CD8-positive, alpha-beta memory T cell (primary cell): Measurements from ENCODE around the gene CSH1. TPM values are rescaled to one million over a fixed set of nuclear protein-coding genes. Genes with fewer than 3 reads are reported as not detected.

Source experiments
- CTCF ChIA-PET: fragments of 350-600 bp; sonication (Branson Sonifier 250); formaldehyde crosslinking; loops from one replicate; lab custom pipeline; 2021; ENCODE audit warnings: antibody characterized with exemption; lab: Charles Lee
- POLR2A ChIA-PET: fragments of 350-600 bp; sonication (Branson Sonifier 250); formaldehyde crosslinking; loops from one replicate; lab custom pipeline; 2021; ENCODE audit warnings: antibody characterized with exemption; lab: Charles Lee
- DNase-seq, 5 donors: peaks; one replicate each; pipeline versions ENCODE4 v3.0.0 to v3.0.0-alpha.2; 2020 to 2022; ENCODE audit warnings: mixed read lengths in 1 of 5
- H3K27ac ChIP-seq: one replicate; pipeline ENCODE4 v1.7.0; 2013; ENCODE audit warnings: low read depth, mild to moderate bottlenecking, low read length, moderate library complexity
- H3K27me3 ChIP-seq: 2 replicates; pipeline ENCODE4 v1.7.0; 2013; ENCODE audit warnings: low read length, mild to moderate bottlenecking; ENCODE audit not compliant: insufficient read depth, poor library complexity, severe bottlenecking
- H3K36me3 ChIP-seq: 2 replicates; pipeline ENCODE4 v1.7.0; 2013; ENCODE audit warnings: mild to moderate bottlenecking, low read length, moderate library complexity; ENCODE audit not compliant: insufficient read depth
- H3K4me1 ChIP-seq: 2 replicates; pipeline ENCODE4 v1.7.0; 2013; ENCODE audit warnings: mild to moderate bottlenecking, low read length, moderate library complexity; ENCODE audit not compliant: insufficient read depth
- H3K4me3 ChIP-seq: 2 replicates; pipeline ENCODE4 v1.7.0; 2013; ENCODE audit warnings: mild to moderate bottlenecking, low read length
- H3K9me3 ChIP-seq: 2 replicates; pipeline ENCODE4 v1.7.0; 2013; ENCODE audit warnings: mild to moderate bottlenecking, low read length
- H3K27ac Mint-ChIP-seq, 8 donors: one replicate each; pipeline ENCODE4 v1.8.0; 2020 to 2021; ENCODE audit warnings: mixed read lengths in 8 of 8, mild to moderate bottlenecking in 6 of 8, inconsistent platforms in 3 of 8, moderate library complexity in 3 of 8
- H3K27me3 Mint-ChIP-seq, 2 donors: one replicate each; pipeline ENCODE4 v1.8.0; 2020 to 2021; ENCODE audit warnings: mixed read lengths in 2 of 2, mild to moderate bottlenecking in 1 of 2, moderate library complexity in 1 of 2
- H3K36me3 Mint-ChIP-seq, 3 donors: one replicate each; pipeline ENCODE4 v1.8.0; 2020 to 2021; ENCODE audit warnings: mixed read lengths in 3 of 3, inconsistent platforms in 1 of 3, mild to moderate bottlenecking in 1 of 3
- H3K4me1 Mint-ChIP-seq, 3 donors: one replicate each; pipeline ENCODE4 v1.8.0; 2020 to 2021; ENCODE audit warnings: mixed read lengths in 3 of 3, inconsistent platforms in 1 of 3, mild to moderate bottlenecking in 1 of 3
- H3K4me3 Mint-ChIP-seq, 7 donors: one replicate each; pipeline ENCODE4 v1.8.0; 2020 to 2021; ENCODE audit warnings: mixed read lengths in 7 of 7, mild to moderate bottlenecking in 6 of 7, moderate library complexity in 4 of 7, inconsistent platforms in 2 of 7
- H3K9me3 Mint-ChIP-seq, 5 donors: one replicate each; pipeline ENCODE4 v1.8.0; 2020 to 2022; ENCODE audit warnings: mixed read lengths in 5 of 5, mild to moderate bottlenecking in 3 of 5, moderate library complexity in 2 of 5, inconsistent platforms in 1 of 5
- polyA plus RNA-seq: library from polyadenylated mRNA; unstranded; fragments of 300-500 nt; fragmentation: Illumina TruSeq; gene quantifications from one replicate; pipeline ENCODE4 v1.2.3, GENCODE V29; 2021
- total RNA-seq, 2 experiments: library from RNA; stranded (reverse); gene quantifications; one replicate each; pipeline ENCODE4 v1.2.3, GENCODE V29; 2021

CSH1 gene
- total and polyA plus RNA-seq, 3 experiments from 2014 or later: not detected

GRCh38 chr17:63850401-63850800, 46.0 kb downstream of the CSH1 start:
- POLR2A ChIA-PET: no interaction called here
- Mint-ChIP-seq H3K27ac (no peak overlapping the region), H3K27me3 (peaks cover 0 to 2% of the 10 kb centered on the region in 2 donors), H3K36me3 (no peaks in the 10 kb centered on the region), H3K9me3 (no peaks in the 10 kb centered on the region), H3K4me3 (peak overlapping the region in 1 of 7 donors; percentile 51), H3K4me1 (peaks cover 11 to 19% (median 12%) of the 10 kb centered on the region in 3 donors)
- Histone ChIP-seq H3K4me3 (no peak overlapping the region), H3K4me1 (peaks cover 10% of the 10 kb centered on the region), H3K9me3 (no peaks in the 10 kb centered on the region), H3K27ac (no peak overlapping the region), H3K36me3 (no peaks in the 10 kb centered on the region), H3K27me3 (no peaks in the 10 kb centered on the region)
- DNase-seq: no peak
- CTCF ChIA-PET: interaction anchor here (0.7 to 1.1 kb wide), 2 partner anchors 11 kb away, joined by 3 read pairs; no protein-coding TSS in a partner anchor

GRCh38 chr17:63848834-63849689, 47.3 kb downstream of the CSH1 start:
- Mint-ChIP-seq H3K4me3 (peak overlapping the region; percentile 58 to 87 (median 83)), H3K4me1 (peaks cover 13 to 19% (median 15%) of the 10 kb centered on the region in 3 donors), H3K27ac (peak overlapping the region; percentile 67 to 98 (median 96)), H3K27me3 (peaks cover 0 to 2% of the 10 kb centered on the region in 2 donors), H3K36me3 (no peaks in the 10 kb centered on the region), H3K9me3 (no peaks in the 10 kb centered on the region)
- DNase-seq: peak; percentile 92 to 93 (median 93)
- peaks cover 10% of the 10 kb centered on the region for H3K4me1 ChIP-seq
- peak overlapping the region; percentile 55 for H3K27ac ChIP-seq
- no peaks in the 10 kb centered on the region for H3K27me3 ChIP-seq
- H3K9me3 ChIP-seq: no peaks in the 10 kb centered on the region
- ChIA-PET CTCF (interaction anchor here (0.6 to 3.6 kb wide), 26 partner anchors 9 to 443 kb away, joined by 3 to 37 read pairs (median 3); partner anchors contain the start of genes CCDC47, FTSJ3, ICAM2 and PSMC5), POLR2A (interaction anchor here (0.6 to 1.0 kb wide), 4 partner anchors 76 to 297 kb away, joined by 3 to 6 read pairs (median 3); partner anchors contain the start of genes CCDC47 and LIMD2)
- peak overlapping the region; percentile 42 for H3K4me3 ChIP-seq
- no peaks in the 10 kb centered on the region for H3K36me3 ChIP-seq

- Histone ChIP-seq H3K27me3 (no peaks in the 10 kb centered on the region), H3K27ac (no peak overlapping the region), H3K4me3 (no peak overlapping the region), H3K9me3 (no peaks in the 10 kb centered on the region), H3K36me3 (no peaks in the 10 kb centered on the region), H3K4me1 (peaks cover 18% of the 10 kb centered on the region)
- no peak for DNase-seq
- H3K4me1 Mint-ChIP-seq: peaks cover 18 to 23% (median 21%) of the 10 kb centered on the region in 3 donors
- H3K36me3 Mint-ChIP-seq: peaks cover 0 to 2% (median 0%) of the 10 kb centered on the region in 3 donors
- ChIA-PET POLR2A (interaction anchor here (0.6 to 1.0 kb wide), 2 partner anchors 298 to 365 kb away, joined by 3 read pairs; no protein-coding TSS in a partner anchor), CTCF (interaction anchor here (1.1 to 3.6 kb wide), 6 partner anchors 9 to 195 kb away, joined by 3 to 37 read pairs (median 10); partner anchors contain the start of genes CCDC47, FTSJ3 and PSMC5)
- peak overlapping the region; percentile 37 to 84 (median 61) for H3K4me3 Mint-ChIP-seq
- peak overlapping the region in 7 of 8 donors; percentile 5 to 90 (median 67) for H3K27ac Mint-ChIP-seq
- peaks cover 0 to 2% of the 10 kb centered on the region in 2 donors for H3K27me3 Mint-ChIP-seq
- H3K9me3 Mint-ChIP-seq: no peaks in the 10 kb centered on the region
Observed at GRCh38 chr17:63847525-63848249, 48.7 kb downstream of the CSH1 start.

GRCh38 chr17:63845509-63845908, 50.9 kb downstream of the CSH1 start:
- Mint-ChIP-seq H3K4me1 (peaks cover 29 to 40% (median 36%) of the 10 kb centered on the region in 3 donors), H3K4me3 (peak overlapping the region in 1 of 7 donors; percentile 89), H3K36me3 (peaks cover 0 to 12% (median 0%) of the 10 kb centered on the region in 3 donors), H3K27ac (peak overlapping the region in 1 of 8 donors; percentile 97), H3K27me3 (peaks cover 0 to 2% of the 10 kb centered on the region in 2 donors), H3K9me3 (no peaks in the 10 kb centered on the region)
- ChIA-PET POLR2A (no interaction called here), CTCF (no interaction called here)
- DNase-seq: no peak
- no peaks in the 10 kb centered on the region for H3K27me3 ChIP-seq
- H3K27ac ChIP-seq: no peak overlapping the region
- H3K4me3 ChIP-seq: no peak overlapping the region
- peaks cover 29% of the 10 kb centered on the region for H3K4me1 ChIP-seq
- no peaks in the 10 kb centered on the region for H3K36me3 ChIP-seq
- H3K9me3 ChIP-seq: no peaks in the 10 kb centered on the region

Other genes with a start within 250 kb of the CSH1 start
- gene LIMD2, start 196.4 kb downstream of the CSH1 start, total RNA-seq: 100 to 1,000 TPM; 236 to 240 TPM
- gene LIMD2, start 196.4 kb downstream of the CSH1 start, polyA plus RNA-seq: 495 TPM
- 10 to 100 TPM; 56.7 to 57.2 TPM for gene STRADA, start 154.8 kb downstream of the CSH1 start, total RNA-seq
- 22.8 TPM for gene STRADA, start 154.8 kb downstream of the CSH1 start, polyA plus RNA-seq
- gene CCDC47, start 123.0 kb downstream of the CSH1 start, total RNA-seq: 10 to 100 TPM; 93.0 to 94.5 TPM
- 49.6 TPM for gene CCDC47, start 123.0 kb downstream of the CSH1 start, polyA plus RNA-seq
- gene DDX42, start 122.4 kb downstream of the CSH1 start, total RNA-seq: 100 to 1,000 TPM; 103 to 122 TPM
- 16.9 TPM for gene DDX42, start 122.4 kb downstream of the CSH1 start, polyA plus RNA-seq
- gene PSMC5, start 69.1 kb downstream of the CSH1 start, total RNA-seq: 100 to 1,000 TPM; 208 to 212 TPM
- 201 TPM for gene PSMC5, start 69.1 kb downstream of the CSH1 start, polyA plus RNA-seq
- gene FTSJ3, start 68.9 kb downstream of the CSH1 start, total RNA-seq: 100 to 1,000 TPM in 1 of 2 experiments, 10 to 100 TPM in 1; 98.1 to 102 TPM
- gene FTSJ3, start 68.9 kb downstream of the CSH1 start, polyA plus RNA-seq: 34.8 TPM
- gene SMARCD2, start 53.9 kb downstream of the CSH1 start, total RNA-seq: 100 to 1,000 TPM in 1 of 2 experiments, 10 to 100 TPM in 1; 96.8 to 107 TPM
- 121 TPM for gene SMARCD2, start 53.9 kb downstream of the CSH1 start, polyA plus RNA-seq
- not detected for gene CSH2, start 22.9 kb downstream of the CSH1 start, total RNA-seq
- not detected for gene CSH2, start 22.9 kb downstream of the CSH1 start, polyA plus RNA-seq
- gene GH2, start 14.6 kb downstream of the CSH1 start, total RNA-seq: not detected
- not detected for gene GH2, start 14.6 kb downstream of the CSH1 start, polyA plus RNA-seq
- not detected for gene CSHL1, start 14.7 kb upstream of the CSH1 start, total RNA-seq
- gene CSHL1, start 14.7 kb upstream of the CSH1 start, polyA plus RNA-seq: not detected
- gene GH1, start 22.3 kb upstream of the CSH1 start, total RNA-seq: not detected
- not detected for gene GH1, start 22.3 kb upstream of the CSH1 start, polyA plus RNA-seq
- 10 to 100 TPM; 18.1 to 22.2 TPM for gene CD79B, start 35.8 kb upstream of the CSH1 start, total RNA-seq
- 36.9 TPM for gene CD79B, start 35.8 kb upstream of the CSH1 start, polyA plus RNA-seq
- under 1 TPM; 0.04 TPM for gene SCN4A, start 76.3 kb upstream of the CSH1 start, total RNA-seq
- gene SCN4A, start 76.3 kb upstream of the CSH1 start, polyA plus RNA-seq: not detected
- under 1 TPM; 0.24 to 0.51 TPM for gene PRR29, start 101.8 kb upstream of the CSH1 start, total RNA-seq
- gene PRR29, start 101.8 kb upstream of the CSH1 start, polyA plus RNA-seq: 4.1 TPM
- 10 to 100 TPM; 77.4 to 80.7 TPM for gene ICAM2, start 124.1 kb upstream of the CSH1 start, total RNA-seq
- 301 TPM for gene ICAM2, start 124.1 kb upstream of the CSH1 start, polyA plus RNA-seq
- gene ERN1, start 233.6 kb upstream of the CSH1 start, total RNA-seq: 10 to 100 TPM; 24.7 to 25.5 TPM
- gene ERN1, start 233.6 kb upstream of the CSH1 start, polyA plus RNA-seq: 92.1 TPM